Suprapubic skin (tissue), 4 donors: Measurements from ENCODE around the gene OS9.

Source experiments
- CTCF ChIP-seq, 2 donors: fragments of 200-600 bp in 1 of 2; fragments of 450-650 bp in 1 of 2; sonication (generic) in 1 of 2; IDR thresholded peaks; one replicate each; pipeline ENCODE4 v1.5.1; 2016 to 2019; ENCODE audit warnings: antibody characterized with exemption in 2 of 2, mild to moderate bottlenecking in 1 of 2, moderate library complexity in 1 of 2
- POLR2A ChIP-seq, 2 donors: fragments of 450-650 bp; IDR thresholded peaks; one replicate each; pipeline ENCODE4 v1.6.1; 2017; ENCODE audit warnings: antibody characterized with exemption in 2 of 2, mild to moderate bottlenecking in 2 of 2, moderate library complexity in 2 of 2
- POLR2AphosphoS5 ChIP-seq, 3 donors: sonication (generic); formaldehyde crosslinking; IDR thresholded peaks; one replicate each; pipeline ENCODE4 v1.6.1; 2017; ENCODE audit warnings: antibody characterized with exemption in 3 of 3

GRCh38 chr12:57733928-57734327 lies 40.0 kb downstream of the OS9 start:
- TF ChIP-seq CTCF (IDR thresholded peaks at IDR 0.05) = no peak
- no peak for TF ChIP-seq POLR2AphosphoS5 (IDR thresholded peaks at IDR 0.05)
- no peak for TF ChIP-seq POLR2A (IDR thresholded peaks at IDR 0.05)
